T1000 (cell line): ENCODE results near the gene SLCO1C1.

Experiments
- DNase-seq: peaks from one replicate; lab custom pipeline; 2025; ENCODE audit warnings: mixed read lengths; lab: John Stamatoyannopoulos, UW

The SLCO1C1 gene

GRCh38 chr12:20792971-20793370 lies 97.8 kb downstream of the SLCO1C1 start:
- no peak for DNase-seq

- no peak for DNase-seq
Observed at GRCh38 chr12:20798554-20798953, 103.4 kb downstream of the SLCO1C1 start.

DNA sequence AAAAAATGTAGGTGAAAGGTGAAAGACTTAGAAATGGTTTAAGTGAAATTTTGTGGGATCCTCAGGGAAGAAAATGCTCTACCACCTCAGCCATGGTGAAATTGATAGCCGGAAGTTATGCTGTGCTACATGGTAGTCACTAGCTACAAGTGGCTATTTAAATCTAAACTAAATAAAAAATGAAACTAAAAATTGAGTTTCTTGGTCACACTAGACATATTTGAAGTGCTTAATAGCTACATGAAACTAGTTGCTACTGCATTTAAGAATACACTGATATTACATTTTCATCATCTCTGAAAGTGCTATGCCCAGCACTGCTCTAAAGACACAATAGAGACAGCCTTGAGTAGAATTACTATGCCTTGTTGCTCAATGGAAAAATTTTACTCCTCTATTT lies 105.0 kb downstream of the SLCO1C1 start:
- DNase-seq: no peak

GRCh38 chr12:20801035-20801434 lies 105.9 kb downstream of the SLCO1C1 start:
- no peak for DNase-seq
